ENCODE data around the gene DMRTB1. TPM values are rescaled to one million over a fixed set of nuclear protein-coding genes. Genes with fewer than 3 reads are reported as not detected.

The DMRTB1 gene
- total and polyA plus RNA-seq, 2 donors (not counting 1 experiment from before 2014, with no cell fraction given), result not detected

GRCh38 chr1:53509775-53510174 lies 50.6 kb downstream of the DMRTB1 start:
- Histone ChIP-seq H3K9ac (ENCODE audit: insufficient read depth, low read length) (no peak overlapping the region), H3K79me2 (ENCODE audit: control insufficient read depth, insufficient read depth, low read length) (no peaks in the 10 kb centered on the region), H3K4me3 (replicated peaks in 1 of 4; ENCODE audit: control extremely low read depth in 1 of 4, insufficient read depth in 1 of 4, low read depth in 3 of 4, low read length in 4 of 4) (no peak overlapping the region), H4K20me1 (ENCODE audit: control insufficient read depth, extremely low read depth, insufficient read depth, low read length) (no peaks in the 10 kb centered on the region), H3K27ac (ENCODE audit: insufficient read depth, low read length) (no peak overlapping the region), H2AFZ (ENCODE audit: low read length) (no peak overlapping the region), H3K9me3 (ENCODE audit: control insufficient read depth, insufficient read depth, low read depth, low read length) (no peaks in the 10 kb centered on the region), H3K36me3 (ENCODE audit: control insufficient read depth, insufficient read depth, low read length) (no peaks in the 10 kb centered on the region), H3K4me2 (ENCODE audit: extremely low read depth, insufficient read depth, low read length) (no peak overlapping the region), H3K27me3 (ENCODE audit: control insufficient read depth, insufficient read depth, low read length) (no peaks in the 10 kb centered on the region), H3K4me1 (ENCODE audit: control insufficient read depth, extremely low read depth, insufficient read depth, low read length) (no peaks in the 10 kb centered on the region)
- TF ChIP-seq EZH2 (IDR thresholded peaks at IDR 0.05; ENCODE audit: low read length, missing control alignments) (no peak), CTCF (conservative IDR thresholded peaks at IDR 0.05 in 1 of 2, IDR thresholded peaks at IDR 0.05 in 1 of 2; ENCODE audit: low read depth in 1 of 2, low read length in 2 of 2) (no peak)
- DNase-seq (ENCODE audit: low read depth in 2 of 2), result no peak

- no peak overlapping the region for H3K27ac ChIP-seq (ENCODE audit: insufficient read depth, low read length)
- no peaks in the 10 kb centered on the region for H4K20me1 ChIP-seq (ENCODE audit: control insufficient read depth, extremely low read depth, insufficient read depth, low read length)
- no peak overlapping the region for H2AFZ ChIP-seq (ENCODE audit: low read length)
- H3K9me3 ChIP-seq (ENCODE audit: control insufficient read depth, insufficient read depth, low read depth, low read length), result no peaks in the 10 kb centered on the region
- no peak overlapping the region for H3K9ac ChIP-seq (ENCODE audit: insufficient read depth, low read length)
- no peaks in the 10 kb centered on the region for H3K36me3 ChIP-seq (ENCODE audit: control insufficient read depth, insufficient read depth, low read length)
- DNase-seq (ENCODE audit: low read depth in 2 of 2), result no peak
- no peak overlapping the region for H3K4me2 ChIP-seq (ENCODE audit: extremely low read depth, insufficient read depth, low read length)
- H3K79me2 ChIP-seq (ENCODE audit: control insufficient read depth, insufficient read depth, low read length), result no peaks in the 10 kb centered on the region
- H3K4me3 ChIP-seq (replicated peaks in 1 of 4; ENCODE audit: control extremely low read depth in 1 of 4, insufficient read depth in 1 of 4, low read depth in 3 of 4, low read length in 4 of 4), result no peak overlapping the region
- no peaks in the 10 kb centered on the region for H3K4me1 ChIP-seq (ENCODE audit: control insufficient read depth, extremely low read depth, insufficient read depth, low read length)
- H3K27me3 ChIP-seq (ENCODE audit: control insufficient read depth, insufficient read depth, low read length), result no peaks in the 10 kb centered on the region
- TF ChIP-seq CTCF (conservative IDR thresholded peaks at IDR 0.05 in 1 of 2, IDR thresholded peaks at IDR 0.05 in 1 of 2; ENCODE audit: low read depth in 1 of 2, low read length in 2 of 2), result no peak
- TF ChIP-seq EZH2 (IDR thresholded peaks at IDR 0.05; ENCODE audit: low read length, missing control alignments), result no peak
Observed at GRCh38 chr1:53510215-53510614, 51.0 kb downstream of the DMRTB1 start.

GRCh38 chr1:53511323-53511932 lies 52.2 kb downstream of the DMRTB1 start:
- Histone ChIP-seq H3K9me3 (ENCODE audit: control insufficient read depth, insufficient read depth, low read depth, low read length) (no peaks in the 10 kb centered on the region), H3K9ac (ENCODE audit: insufficient read depth, low read length) (no peak overlapping the region), H3K36me3 (ENCODE audit: control insufficient read depth, insufficient read depth, low read length) (no peaks in the 10 kb centered on the region), H3K79me2 (ENCODE audit: control insufficient read depth, insufficient read depth, low read length) (no peaks in the 10 kb centered on the region), H4K20me1 (ENCODE audit: control insufficient read depth, extremely low read depth, insufficient read depth, low read length) (no peaks in the 10 kb centered on the region), H3K4me2 (ENCODE audit: extremely low read depth, insufficient read depth, low read length) (no peak overlapping the region), H3K27me3 (ENCODE audit: control insufficient read depth, insufficient read depth, low read length) (no peaks in the 10 kb centered on the region), H3K27ac (ENCODE audit: insufficient read depth, low read length) (no peak overlapping the region), H2AFZ (ENCODE audit: low read length) (no peak overlapping the region), H3K4me3 (replicated peaks in 1 of 4; ENCODE audit: control extremely low read depth in 1 of 4, insufficient read depth in 1 of 4, low read depth in 3 of 4, low read length in 4 of 4) (no peak overlapping the region), H3K4me1 (ENCODE audit: control insufficient read depth, extremely low read depth, insufficient read depth, low read length) (no peaks in the 10 kb centered on the region)
- DNase-seq (ENCODE audit: low read depth in 2 of 2), result no peak
- TF ChIP-seq CTCF (conservative IDR thresholded peaks at IDR 0.05 in 1 of 2, IDR thresholded peaks at IDR 0.05 in 1 of 2; ENCODE audit: low read depth in 1 of 2, low read length in 2 of 2) (no peak), EZH2 (IDR thresholded peaks at IDR 0.05; ENCODE audit: low read length, missing control alignments) (no peak)
